Measurements from ENCODE around the gene IRF3.

Gene IRF3

GRCh38 chr19:49704888-49705642 lies 39.4 kb upstream of the IRF3 start:
- Mint-ChIP-seq H3K27ac (no peak overlapping the region), H3K9me3 (no peaks in the 10 kb centered on the region), H3K27me3 (ENCODE audit: low read depth) (no peaks in the 10 kb centered on the region), H3K4me3 (no peak overlapping the region), H3K36me3 (ENCODE audit: low read depth) (peaks cover 13% of the 10 kb centered on the region), H3K4me1 (no peaks in the 10 kb centered on the region)
- TF ChIP-seq, protein P1, sequence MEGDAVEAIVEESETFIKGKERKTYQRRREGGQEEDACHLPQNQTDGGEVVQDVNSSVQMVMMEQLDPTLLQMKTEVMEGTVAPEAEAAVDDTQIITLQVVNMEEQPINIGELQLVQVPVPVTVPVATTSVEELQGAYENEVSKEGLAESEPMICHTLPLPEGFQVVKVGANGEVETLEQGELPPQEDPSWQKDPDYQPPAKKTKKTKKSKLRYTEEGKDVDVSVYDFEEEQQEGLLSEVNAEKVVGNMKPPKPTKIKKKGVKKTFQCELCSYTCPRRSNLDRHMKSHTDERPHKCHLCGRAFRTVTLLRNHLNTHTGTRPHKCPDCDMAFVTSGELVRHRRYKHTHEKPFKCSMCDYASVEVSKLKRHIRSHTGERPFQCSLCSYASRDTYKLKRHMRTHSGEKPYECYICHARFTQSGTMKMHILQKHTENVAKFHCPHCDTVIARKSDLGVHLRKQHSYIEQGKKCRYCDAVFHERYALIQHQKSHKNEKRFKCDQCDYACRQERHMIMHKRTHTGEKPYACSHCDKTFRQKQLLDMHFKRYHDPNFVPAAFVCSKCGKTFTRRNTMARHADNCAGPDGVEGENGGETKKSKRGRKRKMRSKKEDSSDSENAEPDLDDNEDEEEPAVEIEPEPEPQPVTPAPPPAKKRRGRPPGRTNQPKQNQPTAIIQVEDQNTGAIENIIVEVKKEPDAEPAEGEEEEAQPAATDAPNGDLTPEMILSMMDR (IDR thresholded peaks at IDR 0.05; ENCODE audit: unreplicated experiment in 3 of 3) = no peak

DNA sequence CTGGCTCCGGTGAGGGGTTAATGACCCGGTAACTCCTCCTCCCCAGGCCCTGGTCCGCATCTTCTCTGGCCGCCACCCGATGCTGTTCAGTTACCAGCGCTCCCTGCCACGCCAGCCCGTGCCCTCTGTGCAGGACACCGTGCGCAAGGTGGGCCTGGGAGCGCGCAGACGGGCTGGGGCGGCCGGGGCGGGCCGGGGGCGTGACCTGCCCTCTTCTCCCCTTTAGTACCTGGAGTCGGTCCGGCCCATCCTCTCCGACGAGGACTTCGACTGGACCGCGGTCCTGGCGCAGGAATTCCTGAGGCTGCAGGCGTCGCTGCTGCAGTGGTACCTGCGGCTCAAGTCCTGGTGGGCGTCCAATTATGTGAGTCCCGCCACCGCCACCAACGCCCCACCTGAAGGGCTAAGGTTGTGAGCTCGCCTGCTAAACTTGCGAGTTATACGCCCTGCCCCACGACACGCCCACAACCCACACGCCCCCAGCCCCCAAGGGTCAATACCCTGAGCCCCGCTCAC lies 35.7 kb upstream of the IRF3 start:
- Mint-ChIP-seq H3K27me3 (ENCODE audit: low read depth) (no peaks in the 10 kb centered on the region), H3K27ac (no peak overlapping the region), H3K9me3 (no peaks in the 10 kb centered on the region), H3K36me3 (ENCODE audit: low read depth) (peaks cover 8% of the 10 kb centered on the region), H3K4me1 (no peaks in the 10 kb centered on the region), H3K4me3 (no peak overlapping the region)
- TF ChIP-seq, protein P1 (IDR thresholded peaks at IDR 0.05; ENCODE audit: unreplicated experiment in 3 of 3) = no peak

DNA sequence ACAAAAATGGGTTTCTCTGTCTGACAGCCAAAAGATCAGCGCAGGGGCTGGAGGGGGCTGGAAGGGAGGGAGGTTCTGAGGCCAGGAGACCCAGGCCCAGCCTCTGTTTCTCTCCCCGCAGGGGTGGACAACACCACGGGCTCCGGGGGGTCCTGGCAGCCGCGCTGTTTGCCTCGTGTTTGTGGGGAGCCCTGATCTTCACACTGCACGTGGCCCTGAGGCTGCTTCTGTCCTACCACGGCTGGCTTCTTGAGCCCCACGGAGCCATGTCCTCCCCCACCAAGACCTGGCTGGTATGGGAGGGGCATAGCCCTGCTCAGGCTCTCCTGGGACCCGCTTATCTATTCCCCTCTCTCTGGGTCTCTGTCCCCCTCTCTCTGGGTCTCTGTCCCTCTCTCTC lies 34.9 kb upstream of the IRF3 start:
- Mint-ChIP-seq H3K4me1 (no peaks in the 10 kb centered on the region), H3K27ac (no peak overlapping the region), H3K36me3 (ENCODE audit: low read depth) (peaks cover 8% of the 10 kb centered on the region), H3K4me3 (no peak overlapping the region), H3K27me3 (ENCODE audit: low read depth) (no peaks in the 10 kb centered on the region), H3K9me3 (no peaks in the 10 kb centered on the region)
- TF ChIP-seq, protein P1 (IDR thresholded peaks at IDR 0.05; ENCODE audit: unreplicated experiment in 3 of 3) = no peak

- H3K9me3 Mint-ChIP-seq = no peaks in the 10 kb centered on the region
- no peak overlapping the region for H3K4me3 Mint-ChIP-seq
- no peak overlapping the region for H3K27ac Mint-ChIP-seq
- TF ChIP-seq, protein P1 (IDR thresholded peaks at IDR 0.05; ENCODE audit: unreplicated experiment in 3 of 3) = no peak
- H3K4me1 Mint-ChIP-seq = no peaks in the 10 kb centered on the region
- H3K27me3 Mint-ChIP-seq (ENCODE audit: low read depth) = no peaks in the 10 kb centered on the region
- peaks cover 8% of the 10 kb centered on the region for H3K36me3 Mint-ChIP-seq (ENCODE audit: low read depth)
Measured at GRCh38 chr19:49699364-49699763, 33.7 kb upstream of the IRF3 start.

DNA sequence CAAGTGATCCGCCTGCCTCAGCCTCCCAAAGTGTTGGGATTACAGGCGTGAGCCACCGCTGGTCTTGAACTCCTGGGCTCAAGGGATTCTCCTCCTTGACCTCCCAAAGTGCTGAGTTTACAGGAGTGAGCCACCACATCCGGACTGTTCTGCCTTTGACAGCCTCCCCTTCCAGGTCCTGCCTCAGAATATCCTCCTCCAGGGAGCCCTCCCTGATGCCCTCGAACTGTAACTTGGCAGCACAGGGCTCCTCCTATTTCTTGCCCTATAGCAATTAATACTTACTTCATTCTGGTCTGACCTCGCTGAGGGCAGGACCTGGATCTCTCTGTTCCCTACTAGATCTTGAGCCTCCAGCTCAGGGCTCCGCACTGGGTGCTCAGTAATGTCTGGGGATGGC lies 31.2 kb upstream of the IRF3 start:
- no peaks in the 10 kb centered on the region for H3K9me3 Mint-ChIP-seq
- peaks cover 12% of the 10 kb centered on the region for H3K36me3 Mint-ChIP-seq (ENCODE audit: low read depth)
- no peaks in the 10 kb centered on the region for H3K27me3 Mint-ChIP-seq (ENCODE audit: low read depth)
- H3K4me1 Mint-ChIP-seq = peaks cover 6% of the 10 kb centered on the region
- no peak overlapping the region for H3K4me3 Mint-ChIP-seq
- H3K27ac Mint-ChIP-seq = no peak overlapping the region
- TF ChIP-seq, protein P1 (IDR thresholded peaks at IDR 0.05; ENCODE audit: unreplicated experiment in 3 of 3) = no peak

GRCh38 chr19:49696115-49696514 lies 30.5 kb upstream of the IRF3 start:
- Mint-ChIP-seq H3K4me1 (peaks cover 10% of the 10 kb centered on the region), H3K27ac (no peak overlapping the region), H3K9me3 (no peaks in the 10 kb centered on the region), H3K27me3 (ENCODE audit: low read depth) (no peaks in the 10 kb centered on the region), H3K4me3 (no peak overlapping the region), H3K36me3 (ENCODE audit: low read depth) (peaks cover 12% of the 10 kb centered on the region)
- TF ChIP-seq, protein P1 (IDR thresholded peaks at IDR 0.05; ENCODE audit: unreplicated experiment in 3 of 3) = no peak
